GM12872 (cell line): ENCODE measurements around the gene IL21R.

Experiments
- CTCF ChIP-seq: IDR thresholded peaks from 3 replicates; pipeline ENCODE4 v1.5.1; 2011; ENCODE audit warnings: low read depth, mild to moderate bottlenecking, low read length, moderate library complexity; ENCODE audit not compliant: insufficient read depth

IL21R gene

GRCh38 chr16:27413956-27414355, 12.0 kb downstream of the IL21R start:
- TF ChIP-seq CTCF = no peak

- no peak for TF ChIP-seq CTCF
These were observed 12.9 kb downstream of the IL21R start for GRCh38 chr16:27414788-27415431.

- TF ChIP-seq CTCF = no peak
These were observed 15.2 kb downstream of the IL21R start for GRCh38 chr16:27417047-27417671.

- no peak for TF ChIP-seq CTCF
These were observed 20.2 kb downstream of the IL21R start for GRCh38 chr16:27421961-27422740.

GRCh38 chr16:27424772-27425498, 23.0 kb downstream of the IL21R start:
- TF ChIP-seq CTCF = no peak

GRCh38 chr16:27425961-27426360, 24.0 kb downstream of the IL21R start:
- TF ChIP-seq CTCF = no peak
